Measurements from ENCODE around the gene LDLRAD3.
"Not testable (repeated sequence)": the region's sequence is repeated elsewhere in the genome, so short reads cannot be mapped to it uniquely, and the experiment has no call there.

Gene LDLRAD3

DNA sequence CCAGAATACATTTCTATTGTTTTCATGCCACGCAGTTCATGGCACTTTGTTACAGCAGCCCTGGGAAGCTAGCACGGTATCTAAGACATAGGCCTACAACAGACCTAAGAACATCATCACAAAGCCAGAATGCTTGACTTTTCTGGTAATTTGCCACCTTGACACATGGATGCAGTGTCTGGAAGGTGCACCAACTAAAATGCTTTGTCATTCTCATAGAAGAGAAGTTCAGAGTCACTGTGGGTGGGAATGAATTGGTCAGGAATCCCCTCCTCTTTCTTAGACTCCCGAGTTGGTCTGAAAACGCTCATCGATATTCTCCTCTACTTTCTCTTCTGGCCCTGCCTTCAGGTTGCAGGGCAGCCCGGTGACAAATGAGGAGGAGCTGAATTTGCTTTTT is 223.9 kb downstream of the LDLRAD3 start:
- DNase-seq: no peak

DNA sequence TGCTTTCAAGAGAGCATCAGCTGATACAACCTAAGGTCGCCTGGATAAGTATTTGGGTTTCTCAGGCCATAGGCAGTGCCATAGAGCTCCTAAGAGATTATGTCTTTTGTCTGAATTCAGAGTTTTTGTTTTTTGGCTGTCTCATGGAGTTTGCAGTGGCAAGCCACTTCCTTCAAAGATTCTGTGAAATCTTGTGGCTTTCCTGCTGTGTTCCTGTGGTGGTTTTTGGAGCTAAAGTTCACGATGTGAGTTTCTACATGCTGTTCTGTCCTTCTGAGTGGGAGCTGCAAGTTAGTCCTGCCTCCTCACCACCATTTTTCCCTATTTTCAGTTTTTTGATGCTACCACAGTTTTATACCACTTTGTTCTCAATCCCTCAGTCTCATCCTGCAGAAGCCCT is 234.0 kb downstream of the LDLRAD3 start:
- DNase-seq: no peak

DNA sequence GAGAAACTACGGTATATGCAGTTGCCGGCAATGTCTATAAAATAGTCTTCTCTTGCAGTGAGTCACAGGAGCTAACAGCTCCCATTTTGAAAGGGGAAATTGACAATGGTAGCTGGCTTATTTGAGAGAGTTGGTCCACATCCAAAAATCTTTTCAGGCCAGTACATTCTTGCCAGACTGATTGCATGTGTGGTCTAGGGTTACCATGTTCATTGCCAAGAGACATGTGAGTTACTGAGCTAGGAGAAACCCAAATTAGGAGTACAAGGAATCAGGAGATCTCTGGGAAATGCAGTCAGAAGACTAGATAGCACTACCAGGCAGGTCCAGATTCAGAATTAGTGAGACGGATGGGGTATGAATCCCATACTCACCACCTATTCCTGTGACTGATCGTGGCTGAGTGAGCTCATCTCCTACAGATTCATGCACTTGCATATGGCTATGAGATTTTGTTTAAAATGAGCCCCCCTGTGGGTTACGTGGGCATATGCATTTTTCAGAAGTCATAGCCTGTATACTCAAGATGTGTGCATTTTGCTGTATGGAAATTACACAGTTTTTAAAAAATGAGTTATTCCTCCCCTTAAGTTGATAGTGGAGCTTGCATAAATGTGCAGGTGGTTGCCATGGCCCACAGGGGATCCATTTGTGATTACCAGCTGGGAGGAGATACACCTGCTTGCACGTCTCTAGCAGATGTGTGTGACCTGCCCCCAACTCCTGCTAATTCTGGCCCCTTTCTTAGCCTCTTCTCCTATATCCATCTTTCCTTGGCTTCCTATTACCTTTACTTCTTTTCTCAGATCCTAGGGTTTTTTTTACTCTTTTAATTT is 242.7 kb downstream of the LDLRAD3 start:
- peak; percentile 31 for DNase-seq

DNA sequence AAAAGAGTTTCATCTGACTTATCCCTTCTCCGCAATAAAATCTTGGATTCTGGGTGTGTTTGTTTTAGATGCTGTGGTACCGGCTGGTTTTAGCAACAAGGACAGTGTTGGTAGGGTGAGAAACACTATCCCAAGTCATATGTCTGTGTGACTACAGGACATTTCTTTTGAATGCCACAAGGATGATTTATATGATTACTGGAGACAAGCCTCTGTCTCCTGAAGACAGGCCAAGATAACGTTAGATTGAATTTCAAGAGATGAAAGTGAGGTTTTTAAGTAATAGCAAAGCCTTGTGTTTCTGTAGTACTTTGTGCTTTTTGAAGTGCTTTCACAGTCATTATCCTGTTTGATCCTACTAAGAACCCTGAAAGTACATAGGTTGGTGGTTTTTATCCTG is 243.8 kb downstream of the LDLRAD3 start:
- no peak for DNase-seq

DNA sequence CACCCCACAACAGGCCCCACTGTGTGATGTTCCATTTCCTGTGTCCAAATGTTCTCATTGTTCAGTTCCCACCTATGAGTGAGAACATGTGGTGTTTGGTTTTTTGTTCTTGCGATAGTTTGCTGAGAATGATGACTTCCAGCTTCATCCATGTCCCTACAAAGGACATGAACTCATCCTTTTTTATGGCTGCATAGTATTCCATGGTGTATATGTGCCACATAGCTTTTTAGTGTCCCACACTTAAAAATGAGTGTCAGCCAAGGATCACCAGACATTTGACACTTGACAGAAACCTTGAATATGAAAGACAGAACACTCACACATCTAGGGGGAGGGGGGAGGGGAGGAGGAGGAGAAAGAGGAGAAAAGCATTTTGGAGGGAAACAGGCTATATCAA is 245.9 kb downstream of the LDLRAD3 start:
- DNase-seq: not testable (repeated sequence)

DNA sequence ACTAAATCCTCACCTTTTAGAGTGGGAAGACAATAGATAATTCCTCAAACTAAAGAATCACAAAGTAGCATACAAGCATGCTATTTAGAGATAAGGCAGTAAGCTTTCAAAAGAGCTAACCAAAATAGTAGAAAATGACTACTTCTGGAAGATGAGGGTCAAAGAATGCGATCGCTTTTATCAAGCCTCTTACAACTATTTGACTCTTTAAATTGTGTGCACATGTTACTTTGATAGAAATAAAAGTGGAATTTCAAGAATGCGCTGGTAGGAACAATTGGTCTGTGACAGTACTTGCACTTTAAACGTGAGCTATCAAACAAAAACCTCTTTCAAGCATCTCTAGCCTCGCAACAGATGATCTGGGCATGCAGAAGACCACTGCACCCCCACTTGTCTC is 248.1 kb downstream of the LDLRAD3 start:
- no peak for DNase-seq

DNA sequence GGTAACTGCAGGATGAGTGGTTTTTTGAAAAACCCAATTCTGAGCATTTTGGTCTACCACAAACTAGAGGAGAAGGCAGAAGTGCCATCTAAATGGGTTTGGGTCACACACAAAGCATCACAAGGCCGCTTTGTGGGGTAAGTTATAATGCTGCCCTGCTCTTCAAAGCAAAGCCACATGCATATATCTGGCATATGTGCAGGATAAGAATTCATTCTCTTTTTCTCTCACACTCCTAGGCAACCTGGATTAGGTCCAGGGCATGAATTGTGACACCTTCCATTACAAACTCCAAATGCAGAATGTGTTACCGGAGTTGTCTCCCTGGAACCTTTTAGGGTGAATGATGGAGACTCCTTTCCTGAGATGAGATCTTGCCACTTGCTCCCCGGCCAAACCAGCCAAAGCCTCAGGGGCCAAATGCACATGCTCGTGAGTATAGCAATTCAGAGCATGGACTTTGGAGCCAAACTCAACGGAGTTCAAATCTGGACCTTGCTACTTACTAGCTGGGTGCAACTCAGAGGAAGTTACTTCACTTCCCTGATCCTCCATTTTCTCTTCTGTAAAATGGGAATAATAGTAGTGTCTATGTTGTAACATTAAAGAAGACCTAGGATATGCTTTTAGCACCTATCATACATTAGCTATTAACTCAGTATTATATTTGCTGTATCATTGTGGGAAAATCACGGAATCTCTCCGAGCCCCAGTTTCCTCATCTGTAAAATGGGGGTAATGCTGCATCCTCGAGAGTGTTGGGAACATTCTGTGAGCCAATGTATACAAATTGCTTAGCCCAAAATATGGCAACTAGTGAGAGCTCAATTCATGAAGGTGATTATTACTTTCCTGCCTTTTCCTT is 248.8 kb downstream of the LDLRAD3 start:
- DNase-seq: no peak

DNA sequence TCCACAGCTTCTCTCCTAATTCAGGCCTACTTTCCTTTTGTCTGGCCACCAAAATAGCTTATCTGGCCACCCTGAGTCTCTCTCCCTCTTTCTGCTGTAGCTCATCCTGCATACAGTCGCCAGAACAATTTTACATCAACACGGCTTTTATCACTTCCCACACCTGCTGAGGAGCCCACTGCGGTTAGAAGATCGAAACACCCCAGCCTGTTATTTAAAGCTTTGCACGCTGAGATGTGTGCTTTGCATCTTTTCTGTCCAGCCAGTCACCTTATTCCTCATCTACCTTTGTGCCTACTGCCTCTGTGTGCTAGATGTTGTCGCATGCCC is 249.4 kb downstream of the LDLRAD3 start:
- DNase-seq: no peak

DNA sequence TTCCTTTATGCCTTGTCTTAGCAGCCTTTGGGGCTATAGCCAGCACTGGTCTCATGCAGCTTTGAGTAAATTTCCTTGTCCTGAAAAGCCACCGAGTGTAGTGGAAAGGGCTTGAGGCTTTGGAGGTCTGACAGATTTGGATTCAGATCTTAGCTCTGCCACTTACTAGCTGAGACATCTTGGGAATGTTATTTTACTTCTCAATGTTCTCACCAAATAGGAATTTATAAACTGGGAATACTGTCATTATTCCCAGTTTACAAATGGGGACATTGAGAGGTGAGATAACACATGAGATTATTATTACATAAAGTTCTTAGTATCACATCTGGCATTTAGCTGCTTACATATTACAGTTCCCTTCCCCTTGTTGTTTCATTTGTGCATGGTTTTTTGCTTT is 249.9 kb downstream of the LDLRAD3 start:
- DNase-seq: no peak

DNA sequence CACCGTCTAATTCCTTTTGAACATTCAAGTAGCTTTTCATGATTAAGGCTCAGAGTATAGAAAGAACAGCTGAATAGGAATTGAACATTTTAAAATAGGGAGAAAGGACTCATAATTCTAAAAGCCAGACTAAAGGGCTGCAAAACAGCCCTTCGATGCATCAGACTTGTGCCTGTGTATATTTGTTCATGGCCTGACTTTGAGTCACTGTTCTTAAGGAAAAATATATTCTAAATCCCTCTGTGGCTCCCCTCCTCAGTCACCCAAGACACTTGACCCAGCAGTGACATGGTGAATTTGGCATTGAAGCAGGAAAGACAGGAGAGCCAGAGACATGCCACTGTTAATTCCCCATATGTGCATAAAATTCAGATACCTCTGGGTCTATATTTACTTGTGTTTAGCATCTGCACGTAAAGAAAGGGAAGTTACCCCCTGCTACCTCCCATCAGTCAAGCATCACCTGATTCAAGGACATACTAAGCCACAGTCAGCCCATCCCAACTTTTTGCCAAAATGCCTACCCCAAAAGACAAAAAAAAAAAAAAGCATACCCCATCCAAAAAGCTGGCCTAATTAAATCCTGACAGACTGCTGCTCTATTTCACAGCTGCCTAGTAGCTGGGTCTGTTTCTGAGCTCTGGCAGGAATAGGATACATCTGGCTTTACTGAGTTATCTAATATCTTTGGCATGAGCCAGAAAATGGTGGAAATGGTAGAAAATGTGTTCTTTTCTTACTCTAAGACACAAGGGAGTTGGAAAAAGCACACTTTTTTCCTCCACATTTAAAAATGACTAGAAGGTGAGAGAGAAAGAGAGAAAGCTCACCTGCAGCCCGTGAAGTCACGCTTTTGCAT is 251.9 kb downstream of the LDLRAD3 start:
- DNase-seq: peak; percentile 41

DNA sequence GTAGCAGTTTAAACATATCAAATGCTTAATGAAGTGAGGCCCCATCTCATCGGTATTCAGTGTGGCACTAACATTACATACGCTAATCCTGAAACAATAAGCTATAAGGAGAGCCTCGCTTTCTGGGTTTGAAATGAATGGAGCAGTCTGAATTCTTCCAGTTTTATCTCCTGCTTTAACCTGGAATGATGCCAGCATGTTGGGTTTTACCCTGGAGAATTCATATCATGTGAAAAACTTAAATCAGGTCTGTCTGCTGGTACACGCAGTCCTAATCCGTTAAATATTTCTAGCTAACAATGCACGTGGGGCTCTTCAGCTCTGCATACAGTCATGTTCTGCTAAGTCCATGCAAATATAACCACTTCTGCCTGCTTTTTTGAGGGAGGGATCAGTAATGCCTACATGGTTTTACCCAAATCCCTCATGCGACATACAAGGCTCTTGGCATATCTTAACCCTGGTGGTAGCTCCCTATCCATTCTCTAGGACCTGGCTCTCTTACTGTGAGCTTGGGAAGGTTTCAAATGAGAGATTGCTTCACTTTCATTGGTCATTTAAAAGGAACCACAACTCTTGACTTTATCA is 252.6 kb downstream of the LDLRAD3 start:
- DNase-seq: no peak

DNA sequence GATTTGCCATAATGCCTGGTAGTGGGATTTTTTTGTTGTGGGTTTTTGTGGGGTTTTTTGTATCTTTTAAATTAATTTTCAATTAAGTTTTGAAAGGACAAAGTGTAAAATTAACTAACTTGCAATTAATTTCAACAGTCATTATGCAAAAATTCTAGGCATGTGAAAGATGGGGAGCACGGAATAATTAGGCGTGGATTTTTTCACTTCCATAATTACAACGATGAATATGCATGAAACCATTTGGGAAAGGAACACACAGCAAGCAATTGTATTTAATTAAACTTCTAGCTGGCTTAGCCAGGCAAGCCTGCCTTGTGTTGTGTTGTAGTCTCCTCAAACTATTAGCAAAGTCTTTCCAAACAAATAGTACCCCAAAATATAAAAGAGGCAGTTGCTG is 257.5 kb downstream of the LDLRAD3 start:
- DNase-seq: no peak

DNA sequence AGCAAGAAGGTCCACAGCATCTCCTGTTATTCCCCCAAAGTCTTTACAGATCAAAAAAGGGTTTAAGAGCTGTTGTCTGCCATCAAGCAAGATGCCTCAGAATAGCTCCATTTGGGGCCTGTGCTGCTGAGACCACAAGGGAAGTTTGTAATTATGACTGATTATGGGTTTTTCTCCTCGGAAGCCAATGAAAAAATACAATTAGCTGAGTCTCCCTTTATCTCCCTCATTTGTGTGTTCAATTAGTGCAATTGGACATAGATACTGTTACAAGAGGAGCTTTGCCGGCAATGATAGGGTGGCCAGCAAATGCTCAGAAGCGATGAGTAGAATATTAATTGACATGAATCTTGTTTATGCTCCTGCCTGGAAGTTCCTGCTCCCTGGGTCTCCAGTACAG is 261.7 kb downstream of the LDLRAD3 start:
- DNase-seq: no peak

DNA sequence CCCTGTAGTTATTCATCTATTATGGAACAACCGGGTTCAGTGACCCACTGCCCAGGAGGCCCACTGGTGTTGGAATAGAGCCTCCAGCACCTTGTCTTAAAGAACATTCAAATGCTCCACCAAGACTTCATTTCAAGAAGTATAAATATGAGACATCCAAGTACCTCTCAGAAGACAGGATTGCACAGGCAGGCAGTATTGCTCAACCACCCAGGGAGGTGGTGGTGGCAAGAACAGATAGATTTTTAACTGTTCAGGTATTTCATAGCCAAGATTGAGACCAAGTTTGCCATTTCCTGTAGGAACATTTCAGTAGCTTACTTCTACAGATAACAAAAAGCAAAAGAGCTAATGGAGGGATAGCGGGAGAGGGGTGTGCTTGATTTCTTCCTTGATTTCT is 266.7 kb downstream of the LDLRAD3 start:
- no peak for DNase-seq

DNA sequence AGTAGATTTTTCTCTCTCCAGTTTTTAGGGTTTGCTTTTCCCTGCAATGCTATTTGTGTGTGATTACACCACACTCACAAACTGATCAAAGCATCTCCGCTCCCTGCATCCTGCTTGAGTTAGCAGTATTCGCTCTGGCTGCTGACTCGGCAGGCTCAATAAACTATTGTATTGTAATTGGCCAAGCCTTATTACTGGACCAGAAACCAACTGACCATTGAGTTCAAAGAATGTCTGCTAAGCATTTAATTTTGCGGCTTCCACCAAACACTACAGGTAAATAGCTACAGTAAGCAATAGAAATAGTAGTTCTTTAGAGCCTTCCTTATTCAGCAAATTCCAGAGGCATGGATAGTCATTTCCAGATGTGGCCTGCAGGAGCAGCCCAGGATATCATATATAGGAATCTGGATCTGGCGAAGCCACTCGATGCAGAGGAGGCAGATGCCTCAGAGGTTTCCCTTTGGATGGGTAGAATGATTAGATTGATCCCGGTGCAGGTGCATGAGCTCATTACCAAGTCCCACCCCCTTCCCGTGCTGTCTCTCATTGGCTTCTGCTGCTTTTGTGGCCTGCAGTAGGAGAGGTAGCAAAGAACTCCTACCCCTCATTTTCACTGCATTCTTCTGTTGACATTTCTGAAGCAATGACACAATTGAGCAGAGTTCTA is 268.0 kb downstream of the LDLRAD3 start:
- DNase-seq: no peak

DNA sequence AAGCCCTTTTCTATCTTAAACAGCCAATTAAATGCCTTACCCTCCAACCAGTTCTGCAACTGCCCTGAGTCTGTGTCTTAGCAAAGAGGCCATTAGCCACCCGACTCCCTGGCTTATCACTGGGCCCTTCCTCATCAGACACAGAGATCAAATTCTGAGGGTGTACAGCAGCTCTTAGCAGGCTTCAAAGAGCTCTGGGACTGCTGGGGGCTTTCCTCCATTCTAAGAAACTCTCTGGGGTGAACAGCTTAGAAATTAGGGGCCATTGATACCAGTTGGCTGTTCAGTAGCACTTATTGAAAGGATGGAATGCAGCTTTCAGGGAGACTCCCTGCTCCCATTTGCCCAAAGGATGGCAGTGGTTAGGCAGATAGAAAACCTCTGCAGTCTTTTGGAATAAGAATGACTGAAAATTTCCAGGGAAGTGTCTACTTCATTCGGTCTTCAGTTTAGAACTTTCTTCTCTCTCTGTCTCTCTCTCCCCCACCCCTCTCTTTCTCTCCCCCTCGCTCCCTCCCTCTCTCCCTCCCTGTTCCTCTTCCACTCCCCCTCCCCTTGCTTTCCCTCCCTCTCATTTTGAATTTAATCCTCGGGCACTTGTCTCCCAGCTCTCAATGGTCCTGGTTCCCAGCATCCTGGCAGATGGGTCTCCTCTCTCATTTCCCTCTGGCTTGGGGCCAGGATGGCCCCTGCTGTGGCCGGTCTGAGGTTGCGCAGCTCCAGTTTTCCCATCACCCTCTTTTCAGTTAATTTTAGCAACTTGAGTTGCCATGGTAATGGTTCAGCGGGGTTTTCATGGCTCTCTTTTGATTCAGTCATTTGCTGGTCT is 268.9 kb downstream of the LDLRAD3 start:
- DNase-seq: peak; percentile 54

DNA sequence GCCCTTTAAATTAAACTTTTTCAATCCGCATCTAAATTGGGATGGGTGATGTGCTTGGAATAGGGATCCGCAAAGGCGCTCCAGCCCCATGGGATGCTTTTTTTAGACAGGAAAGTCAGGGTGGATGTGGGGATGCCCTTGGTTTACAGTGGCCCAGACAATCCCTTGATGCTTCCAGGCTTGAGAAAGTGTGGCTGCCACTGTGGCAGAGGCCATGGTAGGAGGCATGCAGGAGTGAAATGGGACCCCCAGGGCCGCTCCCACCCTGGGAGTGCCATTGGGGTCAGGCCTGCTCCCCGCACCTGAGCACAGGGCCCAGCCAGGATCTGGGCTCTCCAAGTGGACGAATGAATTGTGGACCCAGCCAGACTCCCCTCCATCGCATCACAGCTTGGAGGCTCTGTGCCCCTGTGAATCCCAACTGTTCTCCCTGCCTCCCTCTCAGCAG is 269.6 kb downstream of the LDLRAD3 start:
- no peak for DNase-seq

DNA sequence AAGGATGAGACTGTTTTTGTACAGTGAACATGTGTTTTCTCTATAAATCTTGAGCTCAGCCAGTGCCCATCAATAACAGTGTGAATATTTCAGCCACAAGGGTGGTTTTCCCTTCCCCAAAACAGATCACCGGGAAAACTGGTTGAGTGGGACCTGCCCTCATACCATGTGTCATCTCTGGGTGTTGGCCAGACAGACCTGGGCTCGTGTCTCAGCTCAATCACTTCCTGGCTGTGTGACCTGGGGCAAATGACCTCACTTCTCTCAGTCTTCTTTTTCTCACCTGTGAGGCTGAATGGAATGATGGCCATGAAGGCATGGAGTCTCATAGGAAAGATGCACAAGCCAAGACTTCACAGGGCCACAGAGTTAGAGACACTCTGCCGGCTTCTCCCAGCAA is 270.6 kb downstream of the LDLRAD3 start:
- no peak for DNase-seq

DNA sequence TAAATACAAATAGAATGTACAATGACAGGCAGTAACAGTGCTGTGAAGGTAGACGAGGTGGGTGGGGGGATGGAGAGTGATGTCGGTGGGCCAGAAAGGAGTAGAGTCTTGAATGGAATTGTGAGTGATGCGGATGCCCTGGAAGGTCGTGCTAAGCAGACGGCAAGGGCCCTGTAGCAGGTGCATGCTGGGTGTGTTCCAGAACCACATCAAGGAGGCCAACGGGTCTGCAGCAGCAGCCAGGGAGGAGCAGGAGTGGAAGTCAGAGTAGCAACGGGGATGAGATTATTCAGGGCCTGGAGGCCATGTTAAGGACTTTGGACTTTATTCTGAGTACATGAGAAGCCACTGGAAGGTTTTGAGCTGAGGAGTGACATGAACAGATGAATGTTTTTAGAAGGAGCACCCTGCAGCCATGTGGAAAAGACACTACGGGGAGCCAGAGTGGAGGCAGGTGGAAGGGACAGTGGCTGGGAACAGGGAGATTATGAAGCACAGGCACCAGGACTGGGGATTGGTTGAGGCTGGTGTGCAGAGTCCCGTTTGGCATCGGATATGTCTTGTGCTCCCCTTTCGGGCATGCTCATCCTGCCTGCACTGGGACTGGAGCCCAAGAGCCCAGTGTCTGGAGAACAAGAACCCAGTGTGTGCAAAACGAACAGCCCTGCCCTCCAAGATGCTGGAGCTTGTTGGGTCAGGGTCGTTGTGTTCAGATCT is 271.3 kb downstream of the LDLRAD3 start:
- no peak for DNase-seq

DNA sequence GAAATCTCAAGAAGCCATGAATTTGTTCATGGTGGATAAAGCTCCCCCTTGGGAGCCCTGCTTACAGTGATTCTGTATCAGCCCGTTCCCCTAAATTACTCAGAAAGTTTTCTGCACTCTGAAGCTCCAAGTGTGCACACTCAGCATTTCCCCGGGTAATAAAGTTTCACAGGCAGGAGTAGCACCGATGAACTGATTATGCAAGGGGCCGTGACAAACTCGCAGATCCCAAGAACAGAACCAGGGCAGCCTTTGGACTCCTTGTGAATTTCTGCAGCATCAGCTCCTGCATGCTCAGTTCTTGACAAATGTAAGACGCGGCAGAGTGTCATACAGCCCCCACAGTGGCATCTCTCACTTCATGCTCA is 271.8 kb downstream of the LDLRAD3 start:
- no peak for DNase-seq
